WTC11 (cell line): ENCODE data around the gene MAGI2.

Experiments used
- KAT7 ChIP-seq: sonication (generic); formaldehyde crosslinking; IDR thresholded peaks from 2 replicates; pipeline ENCODE4 v1.8.1; 2023; ENCODE audit warnings: missing genetic modification reagents, mild to moderate bottlenecking, borderline replicate concordance
- ZBTB21 ChIP-seq: sonication (generic); formaldehyde crosslinking; IDR thresholded peaks from 2 replicates; pipeline ENCODE4 v1.8.1; 2023; ENCODE audit warnings: mild to moderate bottlenecking, missing genetic modification reagents, borderline replicate concordance
- TF ChIP-seq, protein P1 (sequence below): fragments of 200-600 bp; IDR thresholded peaks from 2 replicates; pipeline ENCODE4 v1.8.0; 2022; ENCODE audit warnings: antibody characterized with exemption
- TF ChIP-seq, protein P2 (sequence below): fragments of 250-450 bp; sonication (Bioruptor Pico); IDR thresholded peaks from 2 replicates; pipeline ENCODE4 v1.9.0; 2021; ENCODE audit warnings: mild to moderate bottlenecking

DNA sequence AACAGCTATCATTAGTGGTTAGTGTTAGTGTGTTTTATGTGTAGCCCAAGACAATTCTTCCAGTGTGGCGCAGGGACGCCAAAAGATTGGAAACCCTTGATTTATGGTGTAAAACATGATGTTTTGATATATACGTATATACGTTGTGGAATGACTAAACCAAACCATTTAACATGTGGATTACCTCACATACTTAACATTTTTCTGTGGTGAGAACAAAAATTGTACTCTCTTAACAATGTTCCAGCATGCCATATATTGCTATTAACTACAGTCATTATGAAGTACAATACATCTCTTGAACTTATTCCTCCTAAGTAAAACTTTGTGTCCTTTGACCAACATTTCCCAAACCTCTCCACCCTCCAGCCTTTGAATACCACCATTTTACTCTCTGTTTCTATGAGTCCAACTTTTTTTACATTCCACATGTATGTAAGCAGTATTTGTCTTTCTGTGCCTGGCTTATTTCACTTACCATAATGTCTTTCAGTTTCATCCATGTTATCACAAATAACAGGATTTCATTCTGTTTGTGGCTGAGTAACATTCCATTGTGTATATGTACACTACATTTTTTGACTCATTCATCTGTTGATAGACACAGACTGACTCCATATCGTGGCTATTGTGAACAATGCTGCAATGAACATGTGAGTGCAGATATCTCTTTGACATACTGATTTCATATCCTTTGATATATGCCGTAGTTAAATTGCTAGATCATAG, 42.2 kb upstream of the MAGI2 start:
- TF ChIP-seq KAT7 (CRISPR knock-in tag) (no peak), ZBTB21 (no peak)
- TF ChIP-seq, protein P1, sequence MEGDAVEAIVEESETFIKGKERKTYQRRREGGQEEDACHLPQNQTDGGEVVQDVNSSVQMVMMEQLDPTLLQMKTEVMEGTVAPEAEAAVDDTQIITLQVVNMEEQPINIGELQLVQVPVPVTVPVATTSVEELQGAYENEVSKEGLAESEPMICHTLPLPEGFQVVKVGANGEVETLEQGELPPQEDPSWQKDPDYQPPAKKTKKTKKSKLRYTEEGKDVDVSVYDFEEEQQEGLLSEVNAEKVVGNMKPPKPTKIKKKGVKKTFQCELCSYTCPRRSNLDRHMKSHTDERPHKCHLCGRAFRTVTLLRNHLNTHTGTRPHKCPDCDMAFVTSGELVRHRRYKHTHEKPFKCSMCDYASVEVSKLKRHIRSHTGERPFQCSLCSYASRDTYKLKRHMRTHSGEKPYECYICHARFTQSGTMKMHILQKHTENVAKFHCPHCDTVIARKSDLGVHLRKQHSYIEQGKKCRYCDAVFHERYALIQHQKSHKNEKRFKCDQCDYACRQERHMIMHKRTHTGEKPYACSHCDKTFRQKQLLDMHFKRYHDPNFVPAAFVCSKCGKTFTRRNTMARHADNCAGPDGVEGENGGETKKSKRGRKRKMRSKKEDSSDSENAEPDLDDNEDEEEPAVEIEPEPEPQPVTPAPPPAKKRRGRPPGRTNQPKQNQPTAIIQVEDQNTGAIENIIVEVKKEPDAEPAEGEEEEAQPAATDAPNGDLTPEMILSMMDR: no peak
- TF ChIP-seq, protein P2, sequence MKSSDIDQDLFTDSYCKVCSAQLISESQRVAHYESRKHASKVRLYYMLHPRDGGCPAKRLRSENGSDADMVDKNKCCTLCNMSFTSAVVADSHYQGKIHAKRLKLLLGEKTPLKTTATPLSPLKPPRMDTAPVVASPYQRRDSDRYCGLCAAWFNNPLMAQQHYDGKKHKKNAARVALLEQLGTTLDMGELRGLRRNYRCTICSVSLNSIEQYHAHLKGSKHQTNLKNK: no peak
